HG03565 (cell line): ENCODE results near the gene GNPTAB.
A peak's percentile ranks its signal among the peaks of the same experiment; 100 is the strongest.

Experiments used
- ATAC-seq: cut with Tn5 transposase; IDR thresholded peaks from one replicate; pipeline ENCODE4 v1.9.1; 2021; ENCODE audit warnings: mild to moderate bottlenecking, moderate library complexity; ENCODE audit not compliant: unreplicated experiment

GNPTAB gene

GRCh38 chr12:101697930-101698799, 132.6 kb downstream of the GNPTAB start:
- peak; percentile 12 for ATAC-seq

GRCh38 chr12:101697197-101697929, 133.4 kb downstream of the GNPTAB start, which contains the start of gene CHPT1:
TSS of gene CHPT1 (plus strand) at chr12:101697640. CDS start at chr12:101697862, 222 bp downstream.
- ATAC-seq: peak; percentile 50

GRCh38 chr12:101696251-101697196, 134.2 kb downstream of the GNPTAB start:
- ATAC-seq: peak; percentile 19

GRCh38 chr12:101695706-101696105, 135.1 kb downstream of the GNPTAB start:
- no peak for ATAC-seq
